ENCODE data around the gene PGLYRP4. TPM values are rescaled to one million over a fixed set of nuclear protein-coding genes. Genes with fewer than 3 reads are reported as not detected.

Gene PGLYRP4
- total RNA-seq, 1 donor from 2014 or later: not detected

- Mint-ChIP-seq H3K4me1 (no peaks in the 10 kb centered on the region), H3K27ac (ENCODE audit: unreplicated experiment) (no peak within 1 kb of the TSS), H3K9me3 (no peaks in the 10 kb centered on the region), H3K27me3 (ENCODE audit: low read depth) (peaks cover 44% of the 10 kb centered on the region), H3K36me3 (ENCODE audit: low read depth) (no peaks in the 10 kb centered on the region), H3K4me3 (no peak within 1 kb of the TSS)
- TF ChIP-seq CTCF (conservative IDR thresholded peaks at IDR 0.05): no peak
- no peak for DNase-seq (ENCODE audit: low read depth, low spot score)
Measured at GRCh38 chr1:153375511-153375910, 26.9 kb upstream of the PGLYRP4 start, which contains the start of gene S100A12. S100A12 (minus strand) TSS chr1:153375621; CDS start chr1:153374592, 1,029 bp downstream.

GRCh38 chr1:153374071-153374470 lies 25.4 kb upstream of the PGLYRP4 start:
- no peak for TF ChIP-seq CTCF (conservative IDR thresholded peaks at IDR 0.05)
- no peaks in the 10 kb centered on the region for H3K4me1 Mint-ChIP-seq
- DNase-seq (ENCODE audit: low read depth, low spot score): no peak
- H3K27me3 Mint-ChIP-seq (ENCODE audit: low read depth): peaks cover 53% of the 10 kb centered on the region
- H3K9me3 Mint-ChIP-seq: no peaks in the 10 kb centered on the region
- no peak overlapping the region for H3K4me3 Mint-ChIP-seq
- H3K27ac Mint-ChIP-seq (ENCODE audit: unreplicated experiment): no peak overlapping the region
- H3K36me3 Mint-ChIP-seq (ENCODE audit: low read depth): no peaks in the 10 kb centered on the region

GRCh38 chr1:153372571-153372970 lies 23.9 kb upstream of the PGLYRP4 start:
- no peak for TF ChIP-seq CTCF (conservative IDR thresholded peaks at IDR 0.05)
- H3K27ac Mint-ChIP-seq (ENCODE audit: unreplicated experiment): no peak overlapping the region
- no peaks in the 10 kb centered on the region for H3K4me1 Mint-ChIP-seq
- no peaks in the 10 kb centered on the region for H3K36me3 Mint-ChIP-seq (ENCODE audit: low read depth)
- peaks cover 46% of the 10 kb centered on the region for H3K27me3 Mint-ChIP-seq (ENCODE audit: low read depth)
- H3K9me3 Mint-ChIP-seq: no peaks in the 10 kb centered on the region
- no peak overlapping the region for H3K4me3 Mint-ChIP-seq
- no peak for DNase-seq (ENCODE audit: low read depth, low spot score)

- H3K9me3 Mint-ChIP-seq: no peaks in the 10 kb centered on the region
- no peaks in the 10 kb centered on the region for H3K4me1 Mint-ChIP-seq
- H3K27ac Mint-ChIP-seq (ENCODE audit: unreplicated experiment): no peak overlapping the region
- H3K27me3 Mint-ChIP-seq (ENCODE audit: low read depth): peaks cover 46% of the 10 kb centered on the region
- H3K4me3 Mint-ChIP-seq: no peak overlapping the region
- no peaks in the 10 kb centered on the region for H3K36me3 Mint-ChIP-seq (ENCODE audit: low read depth)
- TF ChIP-seq CTCF (conservative IDR thresholded peaks at IDR 0.05): no peak
- DNase-seq (ENCODE audit: low read depth, low spot score): no peak
Measured at GRCh38 chr1:153371231-153371630, 22.6 kb upstream of the PGLYRP4 start.

GRCh38 chr1:153370146-153370545 lies 21.5 kb upstream of the PGLYRP4 start:
- Mint-ChIP-seq H3K4me3 (no peak overlapping the region), H3K4me1 (no peaks in the 10 kb centered on the region), H3K9me3 (no peaks in the 10 kb centered on the region), H3K36me3 (ENCODE audit: low read depth) (no peaks in the 10 kb centered on the region), H3K27ac (ENCODE audit: unreplicated experiment) (no peak overlapping the region), H3K27me3 (ENCODE audit: low read depth) (peaks cover 56% of the 10 kb centered on the region)
- TF ChIP-seq CTCF (conservative IDR thresholded peaks at IDR 0.05): no peak
- DNase-seq (ENCODE audit: low read depth, low spot score): no peak

GRCh38 chr1:153368495-153368894 lies 19.9 kb upstream of the PGLYRP4 start:
- Mint-ChIP-seq H3K4me1 (no peaks in the 10 kb centered on the region), H3K36me3 (ENCODE audit: low read depth) (no peaks in the 10 kb centered on the region), H3K9me3 (no peaks in the 10 kb centered on the region), H3K27me3 (ENCODE audit: low read depth) (peaks cover 56% of the 10 kb centered on the region), H3K27ac (ENCODE audit: unreplicated experiment) (no peak overlapping the region), H3K4me3 (no peak overlapping the region)
- no peak for TF ChIP-seq CTCF (conservative IDR thresholded peaks at IDR 0.05)
- no peak for DNase-seq (ENCODE audit: low read depth, low spot score)
